ENCODE measurements around the gene AMOTL2. TPM values are rescaled to one million over a fixed set of nuclear protein-coding genes. Genes with fewer than 3 reads are reported as not detected.

AMOTL2 gene
- polyA plus RNA-seq, 1 of the 3 experiments (the other 2 are of a cell fraction): 185 TPM

- Histone ChIP-seq H3K4me3 (ENCODE audit: low read depth in 2 of 2, low read length in 1 of 2) (no peak overlapping the region), H2AFZ (ENCODE audit: low read depth) (no peak overlapping the region), H3K36me3 (replicated peaks in 1 of 2; ENCODE audit: control insufficient read depth in 1 of 2, insufficient read depth in 2 of 2, low read length in 1 of 2) (peaks cover 37 to 39% of the 10 kb centered on the region in 2 experiments), H3K79me2 (ENCODE audit: insufficient read depth) (peaks cover 25% of the 10 kb centered on the region), H3K4me2 (no peak overlapping the region), H3K9ac (no peak overlapping the region), H3K27me3 (ENCODE audit: insufficient read depth) (no peaks in the 10 kb centered on the region), H3K4me1 (ENCODE audit: control insufficient read depth in 1 of 2, insufficient read depth in 2 of 2, low read depth in 1 of 2, low read length in 1 of 2) (peaks cover 7 to 22% of the 10 kb centered on the region in 2 experiments; a peak in 3 of 4 replicates), H3F3A (replicated peaks; ENCODE audit: insufficient read depth) (peaks cover 55% of the 10 kb centered on the region), H4K20me1 (ENCODE audit: insufficient read depth) (peaks cover 9% of the 10 kb centered on the region), H3K9me2 (no peaks in the 10 kb centered on the region), H3K9me3 (no peaks in the 10 kb centered on the region), H3K27ac (ENCODE audit: low read depth in 2 of 2, low read length in 1 of 2) (peak overlapping the region in 1 of 2 experiments; percentile 99; a peak in 2 of 4 replicates)
- POLR2A ChIA-PET: no interaction called here
- CTCF ChIA-PET: interaction anchor here (1.0 kb wide), 1 partner anchor 44 kb away, joined by 3 read pairs; no protein-coding TSS in a partner anchor
- 89% methylated on average over 8 of the region's 8 CpGs for WGBS (ENCODE audit: low lambda C conversion rate)
- DNase-seq: no peak
- 0 out of 2 replicates have a peak, but pooled peaks have one; percentile 8 for TF ChIP-seq NFIC (IDR thresholded peaks at IDR 0.05; ENCODE audit: borderline replicate concordance)
- no peak for TF ChIP-seq MEF2A (IDR thresholded peaks at IDR 0.05; ENCODE audit: borderline replicate concordance, low read depth)
- 0 out of 2 replicates have a peak, but pooled peaks have one; percentile 2 for TF ChIP-seq SIN3A (IDR thresholded peaks at IDR 0.05; ENCODE audit: borderline replicate concordance, low read depth, low read length)
- 0 out of 2 replicates have a peak, but pooled peaks have one; percentile 5 for TF ChIP-seq MAX (IDR thresholded peaks at IDR 0.05; ENCODE audit: low read depth)
- TF ChIP-seq MXI1 (IDR thresholded peaks at IDR 0.05; ENCODE audit: low read depth, low read length): no peak
- TF ChIP-seq CTCF (IDR thresholded peaks at IDR 0.05): no peak
These were observed 20.9 kb downstream of the AMOTL2 start for GRCh38 chr3:134353171-134353825.

- H3K9me2 ChIP-seq: no peaks in the 10 kb centered on the region
- 75% methylated on average over 4 of the region's 4 CpGs for WGBS (ENCODE audit: low lambda C conversion rate)
- no peak overlapping the region for H3K4me3 ChIP-seq (ENCODE audit: low read depth in 2 of 2, low read length in 1 of 2)
- peaks cover 19% of the 10 kb centered on the region for H3K79me2 ChIP-seq (ENCODE audit: insufficient read depth)
- no peak for DNase-seq
- peaks cover 47% of the 10 kb centered on the region for H3F3A ChIP-seq (replicated peaks; ENCODE audit: insufficient read depth)
- ChIA-PET CTCF (interaction anchor here (1.3 kb wide), 1 partner anchor 122 kb away, joined by 5 read pairs; no protein-coding TSS in a partner anchor), POLR2A (no interaction called here)
- H4K20me1 ChIP-seq (ENCODE audit: insufficient read depth): peaks cover 7% of the 10 kb centered on the region; the same call in 1 of the 2 replicates
- peak overlapping the region in 1 of 2 experiments; percentile 14; a peak in 1 of 4 replicates for H3K27ac ChIP-seq (ENCODE audit: low read depth in 2 of 2, low read length in 1 of 2)
- H3K36me3 ChIP-seq (replicated peaks in 1 of 2; ENCODE audit: control insufficient read depth in 1 of 2, insufficient read depth in 2 of 2, low read length in 1 of 2): peaks cover 32 to 33% of the 10 kb centered on the region in 2 experiments
- peaks cover 2 to 13% of the 10 kb centered on the region in 2 experiments; a peak in 3 of 4 replicates for H3K4me1 ChIP-seq (ENCODE audit: control insufficient read depth in 1 of 2, insufficient read depth in 2 of 2, low read depth in 1 of 2, low read length in 1 of 2)
- no peak overlapping the region for H3K9ac ChIP-seq
- H3K4me2 ChIP-seq: no peak overlapping the region
- no peaks in the 10 kb centered on the region for H3K27me3 ChIP-seq (ENCODE audit: insufficient read depth)
- no peak overlapping the region for H2AFZ ChIP-seq (ENCODE audit: low read depth)
- H3K9me3 ChIP-seq: peaks cover under 1% of the 10 kb centered on the region; the same call in 1 of the 2 replicates
- TF ChIP-seq ELF1 (IDR thresholded peaks at IDR 0.05) (no peak), USF1 (IDR thresholded peaks at IDR 0.05; ENCODE audit: borderline replicate concordance, low read depth) (no peak), CTCF (IDR thresholded peaks at IDR 0.05) (no peak), MAX (IDR thresholded peaks at IDR 0.05; ENCODE audit: low read depth) (no peak), RFX5 (IDR thresholded peaks at IDR 0.05; ENCODE audit: low read length) (no peak), POLR2AphosphoS5 (IDR thresholded peaks at IDR 0.05; ENCODE audit: low read depth, low read length) (no peak), FOXM1 (IDR thresholded peaks at IDR 0.05; ENCODE audit: low read depth) (no peak), TAF1 (IDR thresholded peaks at IDR 0.05; ENCODE audit: borderline replicate concordance, low read depth, low read length) (no peak), EZH2phosphoT487 (IDR thresholded peaks at IDR 0.05; ENCODE audit: borderline replicate concordance, low read depth) (no peak), MEF2A (IDR thresholded peaks at IDR 0.05; ENCODE audit: borderline replicate concordance, low read depth) (no peak), RCOR1 (IDR thresholded peaks at IDR 0.05; ENCODE audit: low read length) (no peak), GATA2 (CRISPR knock-in tag; IDR thresholded peaks at IDR 0.05) (no peak), FOSL2 (IDR thresholded peaks at IDR 0.05; ENCODE audit: borderline replicate concordance, low read depth) (no peak), TCF12 (IDR thresholded peaks at IDR 0.05) (no peak), RXRA (IDR thresholded peaks at IDR 0.05; ENCODE audit: borderline replicate concordance, low read depth) (no peak), GABPA (IDR thresholded peaks at IDR 0.05; ENCODE audit: low read depth) (no peak)
These were observed 22.1 kb downstream of the AMOTL2 start for GRCh38 chr3:134352031-134352671.

Data from SK-N-SH (cell line).